ENCODE data around the gene PPP4R1. TPM values are rescaled to one million over a fixed set of nuclear protein-coding genes. Genes with fewer than 3 reads are reported as not detected.

The PPP4R1 gene
- total RNA-seq, 2 experiments from 2014 or later = 35.7 to 40.2 TPM

DNA sequence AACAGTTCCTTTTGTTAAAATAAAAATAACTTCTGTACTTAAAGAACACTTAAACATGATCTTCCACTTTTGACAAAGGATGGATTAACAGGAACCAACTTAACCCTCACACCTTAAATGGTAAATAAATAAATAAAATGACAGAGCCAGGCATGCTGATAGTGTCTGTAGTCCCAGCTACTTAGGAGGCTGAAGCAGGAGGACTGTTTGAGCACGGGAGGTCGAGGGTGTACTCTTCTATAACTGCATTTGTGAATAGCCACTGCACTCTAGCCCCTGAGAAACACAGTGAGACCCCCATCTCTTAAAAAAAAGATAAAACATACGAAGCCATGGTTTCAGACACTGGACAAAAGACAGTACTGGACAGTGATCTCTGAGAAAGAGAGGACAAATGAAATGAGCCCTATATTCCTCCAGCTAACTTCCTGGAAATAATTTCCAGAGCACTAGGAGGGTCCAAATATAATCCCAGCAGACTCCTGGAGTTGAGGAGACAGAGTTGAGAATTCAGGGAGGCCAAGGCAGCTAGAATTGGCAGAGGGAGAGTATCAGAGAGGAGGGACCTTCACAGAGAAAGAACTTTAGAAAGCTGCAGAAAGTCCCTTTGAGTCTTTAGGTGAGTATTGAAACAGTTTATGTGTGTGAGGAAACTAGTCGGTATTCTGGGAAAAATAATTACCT is 17.4 kb downstream of the PPP4R1 start:
- peaks cover 37% of the 10 kb centered on the region for H3K4me1 Mint-ChIP-seq (ENCODE audit: low read depth)
- ATAC-seq (ENCODE audit: poor library complexity) (no peak), DNase-seq (no peak)
- peaks cover 10 to 12% of the 10 kb centered on the region in 2 experiments for H3K9me3 ChIP-seq (ENCODE audit: control insufficient read depth in 1 of 2, insufficient read depth in 1 of 2, low read length in 2 of 2)
- H3K4me1 ChIP-seq (ENCODE audit: insufficient read depth, low read length) = no peaks in the 10 kb centered on the region
- TF ChIP-seq CTCF (IDR thresholded peaks at IDR 0.05) = no peak
- H3K4me3 Mint-ChIP-seq = no peak overlapping the region
- H3K27me3 Mint-ChIP-seq = no peaks in the 10 kb centered on the region
- H3K9me3 Mint-ChIP-seq = peaks cover 10% of the 10 kb centered on the region
- intact Hi-C loops (cut with DNase I, micrococcal nuclease) = no loop called here
- no peak overlapping the region for H3K27ac ChIP-seq (ENCODE audit: low read depth in 1 of 2, low read length in 2 of 2)
- no peak overlapping the region for H3K27ac Mint-ChIP-seq
- H3K36me3 ChIP-seq (ENCODE audit: insufficient read depth, low read length) = peaks cover 2% of the 10 kb centered on the region
- H3K36me3 Mint-ChIP-seq (ENCODE audit: low read depth) = peaks cover 71% of the 10 kb centered on the region
- no peaks in the 10 kb centered on the region for H3K27me3 ChIP-seq (ENCODE audit: control insufficient read depth in 1 of 2, insufficient read depth in 2 of 2, low read length in 2 of 2)
- H3K4me3 ChIP-seq (ENCODE audit: low read length) = no peak overlapping the region
- CTCF ChIA-PET = no interaction called here
- POLR2A ChIA-PET = interaction anchor here (1.2 kb wide), 1 partner anchor 15 kb away, joined by 3 read pairs; no protein-coding TSS in a partner anchor

DNA sequence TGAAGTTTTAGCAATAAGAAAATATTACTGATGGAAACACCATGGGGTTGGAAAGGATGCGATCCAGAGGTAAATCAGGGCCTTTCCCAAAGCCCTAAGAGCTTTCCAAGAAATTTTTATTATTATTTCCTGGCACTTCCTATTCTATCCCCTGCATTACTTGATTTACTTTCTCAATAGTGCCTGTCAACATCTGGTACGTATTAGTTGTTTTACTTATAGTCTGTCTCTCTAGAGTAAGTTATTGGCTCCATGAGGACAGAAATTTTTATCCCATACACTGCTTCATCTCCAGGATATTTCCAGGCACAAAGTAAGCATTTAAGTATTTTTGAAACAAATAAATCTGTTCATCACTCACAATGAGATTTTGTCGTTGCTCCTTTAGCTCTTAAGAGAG is 18.1 kb downstream of the PPP4R1 start:
- Histone ChIP-seq H3K4me1 (ENCODE audit: insufficient read depth, low read length) (no peaks in the 10 kb centered on the region), H3K4me3 (ENCODE audit: low read length) (no peak overlapping the region), H3K36me3 (ENCODE audit: insufficient read depth, low read length) (peaks cover 3% of the 10 kb centered on the region), H3K27me3 (ENCODE audit: control insufficient read depth in 1 of 2, insufficient read depth in 2 of 2, low read length in 2 of 2) (no peaks in the 10 kb centered on the region), H3K9me3 (ENCODE audit: control insufficient read depth in 1 of 2, insufficient read depth in 1 of 2, low read length in 2 of 2) (peaks cover 9 to 10% of the 10 kb centered on the region in 2 experiments), H3K27ac (ENCODE audit: low read depth in 1 of 2, low read length in 2 of 2) (no peak overlapping the region)
- Mint-ChIP-seq H3K4me1 (ENCODE audit: low read depth) (peaks cover 37% of the 10 kb centered on the region), H3K9me3 (peaks cover 10% of the 10 kb centered on the region), H3K27me3 (no peaks in the 10 kb centered on the region), H3K4me3 (no peak overlapping the region), H3K36me3 (ENCODE audit: low read depth) (peaks cover 72% of the 10 kb centered on the region), H3K27ac (no peak overlapping the region)
- intact Hi-C loops (cut with DNase I, micrococcal nuclease) = no loop called here
- CTCF ChIA-PET = no interaction called here
- TF ChIP-seq CTCF (IDR thresholded peaks at IDR 0.05) = no peak
- DNase-seq = no peak
- no peak for ATAC-seq (ENCODE audit: poor library complexity)
- POLR2A ChIA-PET = no interaction called here

DNA sequence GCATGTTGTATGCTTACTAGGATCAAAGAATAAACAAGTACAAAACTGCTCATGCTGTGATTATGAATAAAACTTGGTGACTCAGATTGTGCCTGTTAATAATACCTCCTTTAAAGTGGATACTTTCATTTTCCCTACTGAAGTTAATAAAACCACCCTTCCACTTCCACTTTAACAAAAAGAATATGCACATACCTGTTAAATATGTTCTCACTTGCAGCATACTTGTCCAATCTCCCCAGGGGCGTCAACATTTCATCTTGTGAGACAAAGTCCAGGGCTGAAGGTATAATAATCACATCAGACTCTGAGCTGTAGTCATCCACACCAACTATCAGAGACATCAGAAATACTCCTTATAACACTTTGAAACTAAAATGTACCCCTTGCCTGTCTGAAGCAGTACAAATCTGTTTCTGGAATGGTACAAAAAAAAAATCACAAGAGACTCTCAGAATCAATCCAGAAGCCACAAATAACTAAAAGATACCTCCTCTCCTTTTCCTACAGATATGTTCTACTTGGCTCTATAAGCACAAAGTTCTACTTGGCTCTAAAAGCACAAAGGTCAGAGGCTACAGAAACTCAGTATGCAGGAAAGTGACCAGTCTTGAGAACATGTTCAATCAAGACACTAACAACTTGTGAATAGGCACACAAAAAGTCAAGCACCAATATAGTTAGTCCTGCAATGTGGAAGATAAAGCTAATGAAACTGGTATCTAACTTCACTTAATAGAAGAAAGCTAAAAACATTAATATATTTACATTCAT is 19.3 kb downstream of the PPP4R1 start:
- no peaks in the 10 kb centered on the region for H3K27me3 Mint-ChIP-seq
- intact Hi-C loops (cut with DNase I, micrococcal nuclease) = no loop called here
- ChIA-PET POLR2A (no interaction called here), CTCF (no interaction called here)
- H3K36me3 Mint-ChIP-seq (ENCODE audit: low read depth) = peaks cover 74% of the 10 kb centered on the region
- Histone ChIP-seq H3K27ac (ENCODE audit: low read depth in 1 of 2, low read length in 2 of 2) (no peak overlapping the region), H3K4me1 (ENCODE audit: insufficient read depth, low read length) (no peaks in the 10 kb centered on the region), H3K36me3 (ENCODE audit: insufficient read depth, low read length) (peaks cover 11% of the 10 kb centered on the region), H3K4me3 (ENCODE audit: low read length) (no peak overlapping the region), H3K27me3 (ENCODE audit: control insufficient read depth in 1 of 2, insufficient read depth in 2 of 2, low read length in 2 of 2) (no peaks in the 10 kb centered on the region), H3K9me3 (ENCODE audit: control insufficient read depth in 1 of 2, insufficient read depth in 1 of 2, low read length in 2 of 2) (peaks cover 4 to 10% of the 10 kb centered on the region in 2 experiments)
- DNase-seq (no peak), ATAC-seq (ENCODE audit: poor library complexity) (no peak)
- TF ChIP-seq CTCF (IDR thresholded peaks at IDR 0.05) = no peak
- H3K4me1 Mint-ChIP-seq (ENCODE audit: low read depth) = peaks cover 37% of the 10 kb centered on the region
- H3K27ac Mint-ChIP-seq = no peak overlapping the region
- H3K4me3 Mint-ChIP-seq = no peak overlapping the region
- H3K9me3 Mint-ChIP-seq = peaks cover 10% of the 10 kb centered on the region
